Measurements from ENCODE around the gene CCDC13.

CCDC13 gene

GRCh38 chr3:42734263-42734860, 38.7 kb downstream of the CCDC13 start:
- no peak for DNase-seq (ENCODE audit: low read depth in 1 of 2, low spot score in 1 of 2)

DNA sequence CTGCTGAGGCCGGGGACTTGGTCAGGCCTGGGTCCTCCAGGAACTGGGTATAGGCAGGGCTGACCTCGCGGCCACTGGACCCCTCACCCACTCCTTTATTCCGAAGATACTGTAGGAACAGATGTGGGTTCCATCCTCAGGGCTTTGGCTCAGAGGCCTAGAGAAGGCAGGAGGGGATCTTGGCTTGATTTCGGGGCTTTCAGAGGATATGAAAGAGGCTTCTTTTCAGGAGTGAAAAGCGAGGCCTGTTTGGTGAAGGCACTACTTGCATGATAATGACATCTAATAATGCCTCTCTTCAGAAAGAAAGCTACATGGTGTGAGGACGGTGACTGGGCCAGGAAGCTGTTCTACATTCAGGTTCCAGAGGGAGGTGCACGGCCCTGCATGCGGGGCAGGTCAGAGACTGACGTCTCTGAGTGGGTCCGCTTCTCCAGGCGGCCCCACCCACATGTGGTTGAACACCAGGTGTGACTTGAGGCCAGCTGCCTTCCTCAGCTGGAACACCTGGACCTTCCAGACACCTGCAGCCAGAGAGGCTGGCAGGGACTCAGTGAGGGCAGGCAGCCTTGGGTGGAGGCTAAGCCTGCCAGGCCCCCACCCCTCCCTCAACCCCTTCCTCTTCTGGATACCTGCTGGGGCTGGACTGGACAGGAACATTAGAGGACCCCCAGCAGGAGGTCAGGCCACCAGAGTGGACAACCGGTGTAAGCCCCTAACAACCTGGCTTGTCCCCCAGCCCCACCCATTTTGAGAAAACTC, 39.4 kb downstream of the CCDC13 start:
- no peak for DNase-seq (ENCODE audit: low read depth in 1 of 2, low spot score in 1 of 2)

DNA sequence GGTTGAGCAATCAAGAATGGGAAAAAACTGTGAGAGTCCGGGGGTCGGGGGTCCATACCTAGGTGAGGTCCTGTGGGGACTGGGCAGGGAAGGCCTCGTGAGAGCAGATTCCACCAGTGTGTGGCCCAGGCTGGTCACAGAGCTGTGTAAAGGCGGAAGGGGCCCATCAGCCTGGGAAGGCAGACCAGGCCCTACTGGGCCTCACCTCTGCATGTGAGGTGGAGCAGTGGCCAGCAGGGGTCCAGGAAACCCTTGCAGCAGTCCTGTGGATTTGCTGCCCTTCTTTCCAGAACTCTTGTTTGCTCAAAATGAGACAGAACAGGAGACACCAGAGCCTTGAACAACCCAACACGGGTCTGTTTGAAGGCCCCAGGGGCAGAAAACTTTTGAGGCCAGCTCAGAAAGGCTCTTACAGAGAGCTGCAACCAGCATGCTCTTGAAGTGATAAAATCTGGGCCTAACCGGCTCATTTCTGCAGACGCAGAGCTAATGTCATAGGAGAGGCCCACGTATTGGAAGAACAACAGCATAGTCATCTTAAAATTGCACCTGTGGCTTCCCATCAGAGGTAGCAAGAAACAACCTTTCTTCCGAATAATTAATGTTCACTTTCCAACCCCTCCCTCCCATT, 40.1 kb downstream of the CCDC13 start:
- no peak for DNase-seq (ENCODE audit: low read depth in 1 of 2, low spot score in 1 of 2)

DNA sequence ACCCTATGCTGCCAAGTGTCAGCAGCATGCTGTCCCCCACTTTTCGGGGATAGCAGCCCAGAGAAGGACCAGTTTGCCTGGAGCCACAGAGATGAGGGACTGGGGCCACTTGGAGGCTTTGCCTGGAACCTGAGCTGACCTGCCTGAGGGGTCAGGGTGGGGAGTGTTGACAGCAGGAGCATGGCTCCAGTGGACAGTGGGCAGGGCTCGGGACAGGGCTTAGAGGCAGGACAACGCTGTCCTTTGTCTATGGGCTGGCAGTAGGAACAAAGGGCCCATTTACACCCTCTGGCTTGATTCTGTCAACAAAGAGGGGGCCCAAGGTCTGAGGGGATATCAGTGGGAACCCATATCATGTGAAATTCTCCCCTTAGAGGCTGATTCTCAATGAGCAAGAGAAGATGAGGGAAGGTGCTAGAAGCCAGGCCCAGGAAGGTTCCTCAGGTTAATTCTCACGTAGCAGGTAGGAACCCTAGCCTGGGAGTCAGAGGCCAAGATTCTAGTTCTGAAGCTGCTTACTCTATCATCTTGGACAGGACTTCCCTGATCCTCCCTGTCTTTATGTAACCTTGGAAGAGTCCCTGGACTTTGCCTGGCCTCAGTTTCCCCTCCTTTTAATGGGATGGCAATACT, 40.7 kb downstream of the CCDC13 start:
- no peak for DNase-seq (ENCODE audit: low read depth in 1 of 2, low spot score in 1 of 2)

GRCh38 chr3:42731476-42732195, 41.4 kb downstream of the CCDC13 start:
- DNase-seq (ENCODE audit: low read depth in 1 of 2, low spot score in 1 of 2) = no peak

DNA sequence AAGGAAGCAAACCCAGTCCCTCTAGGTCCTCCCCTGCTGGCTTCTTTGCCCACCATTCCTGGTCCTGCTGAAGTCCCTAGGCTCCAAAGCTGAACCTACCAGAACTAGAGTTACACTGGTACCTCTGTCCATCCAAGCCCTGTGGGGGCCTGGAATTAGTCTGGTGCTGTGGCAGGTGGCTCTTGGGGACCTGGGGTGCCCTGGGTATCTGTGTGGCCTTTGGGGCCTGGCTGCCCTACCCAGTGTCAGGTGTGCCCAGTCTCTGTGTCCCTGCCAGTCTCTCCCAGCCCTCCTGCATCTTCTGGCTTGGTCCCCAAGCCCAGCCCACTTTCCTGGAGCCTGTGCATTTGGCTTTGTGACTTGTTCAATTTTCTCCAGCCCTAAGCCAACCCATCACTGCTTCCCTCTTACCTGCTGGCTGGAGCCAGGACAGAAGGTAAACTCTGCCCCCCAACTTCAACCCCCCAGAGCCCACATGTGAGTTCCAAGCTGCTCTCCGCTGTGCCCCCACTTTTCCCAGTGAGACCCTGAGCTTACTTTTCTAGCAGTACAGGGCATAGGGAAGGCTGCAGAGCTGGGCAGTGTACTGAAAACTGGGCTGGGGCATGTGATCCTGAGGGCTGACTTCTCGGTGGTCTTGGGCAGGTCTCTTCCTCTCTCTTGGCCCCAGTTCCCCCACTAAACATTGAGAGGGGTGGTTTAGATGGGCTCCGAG, 42.2 kb downstream of the CCDC13 start:
- DNase-seq (ENCODE audit: low read depth in 1 of 2, low spot score in 1 of 2) = no peak

DNA sequence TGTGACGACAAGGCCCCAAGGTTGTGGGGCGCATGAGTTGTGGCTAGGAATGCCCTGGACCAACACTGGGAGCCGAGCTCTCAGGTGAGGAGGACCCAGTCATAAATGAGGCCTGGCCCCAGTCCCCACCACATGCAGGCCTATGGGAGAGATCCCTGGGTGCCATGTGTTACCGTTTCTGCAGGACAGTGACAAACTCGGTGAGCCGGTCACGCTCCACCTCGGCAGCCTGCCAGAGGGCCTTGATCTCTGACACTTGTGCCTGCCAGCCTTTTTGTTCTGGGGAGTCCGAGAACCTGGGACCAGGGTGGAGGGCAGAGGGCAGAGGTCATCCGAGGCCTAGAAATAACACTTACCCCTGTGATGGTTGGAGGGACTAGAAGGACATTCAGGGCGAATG, 42.8 kb downstream of the CCDC13 start:
- no peak for DNase-seq (ENCODE audit: low read depth in 1 of 2, low spot score in 1 of 2)

GRCh38 chr3:42729404-42730145, 43.5 kb downstream of the CCDC13 start:
- DNase-seq (ENCODE audit: low read depth in 1 of 2, low spot score in 1 of 2) = no peak

GRCh38 chr3:42728668-42729364, 44.2 kb downstream of the CCDC13 start:
- DNase-seq (ENCODE audit: low read depth in 1 of 2, low spot score in 1 of 2) = no peak

GRCh38 chr3:42728056-42728455, 45.0 kb downstream of the CCDC13 start:
- DNase-seq (ENCODE audit: low read depth in 1 of 2, low spot score in 1 of 2) = no peak

DNA sequence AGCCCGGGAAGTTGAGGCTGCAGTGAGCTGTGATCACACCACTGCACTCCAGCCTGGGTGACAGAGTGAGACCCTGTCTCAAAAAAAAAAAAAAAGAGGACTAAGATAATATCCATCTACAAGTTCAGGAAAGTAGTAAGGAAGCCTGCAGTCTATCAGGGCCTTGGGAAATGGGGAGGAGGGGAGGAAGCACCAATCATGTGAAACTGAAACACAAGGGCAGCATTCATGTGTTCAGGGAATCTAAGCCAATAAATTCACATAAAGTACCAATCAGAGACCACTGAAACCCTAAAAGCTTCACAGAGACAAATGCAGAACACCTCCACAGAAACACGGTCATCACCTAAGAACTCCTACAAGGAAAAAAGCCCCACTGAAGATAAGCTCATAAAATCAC, 47.6 kb downstream of the CCDC13 start:
- DNase-seq (ENCODE audit: low read depth in 1 of 2, low spot score in 1 of 2) = no peak

- DNase-seq (ENCODE audit: low read depth in 1 of 2, low spot score in 1 of 2) = no peak
Observed at GRCh38 chr3:42723219-42723618, 49.8 kb downstream of the CCDC13 start.
